HCT116 (cell line): ENCODE results near the gene KCNC4. TPM values are rescaled to one million over a fixed set of nuclear protein-coding genes. Genes with fewer than 3 reads are reported as not detected.

Experiments used
- ATAC-seq: fragments of 200-7000 bp; cut with Tn5 transposase; 2 replicates; pipeline ENCODE4 v1.9.1; 2020; ENCODE audit warnings: mild to moderate bottlenecking, moderate library complexity
- BruUV-seq: library from RNA; stranded (reverse); fragments of 400-500 nt; replicated peaks from 2 replicates; lab custom pipeline; 2021; lab: Mats Ljungman, UMichigan
- CTCF ChIA-PET: fragments of 300-600 bp; sonication (Branson Sonifier 250); formaldehyde crosslinking; loops from one replicate; lab custom pipeline; 2021; ENCODE audit warnings: antibody characterized with exemption; lab: Charles Lee
- POLR2A ChIA-PET: fragments of 300-600, 350-600 bp; sonication (Branson Sonifier 250); formaldehyde crosslinking; loops from one replicate; lab custom pipeline; 2021; ENCODE audit warnings: antibody characterized with exemption; lab: Charles Lee
- RAD21 ChIA-PET, 2 experiments: fragments of 300-600 bp; sonication (Branson Sonifier 250); formaldehyde crosslinking; loops; one replicate each; lab custom pipeline; 2023; ENCODE audit warnings: low total read pairs in 2 of 2; ENCODE audit not compliant: uncharacterized antibody in 2 of 2, unreplicated experiment in 2 of 2, low non-redundant PET in 1 of 2; lab: Charles Lee
- DNase-seq: peaks from one replicate; pipeline ENCODE4 v3.0.0-alpha.2; 2010; ENCODE audit warnings: low read depth, low spot score
- H2AFZ ChIP-seq: fragments of 200-600 bp; shearing (Covaris generic), sonication (generic); 2 replicates; pipeline ENCODE4 v1.6.1; 2017; ENCODE audit warnings: low read depth, mixed run types, mixed read lengths, antibody characterized with exemption, low read length; ENCODE audit not compliant: poor library complexity, severe bottlenecking
- H3K27ac ChIP-seq: 2 replicates; pipeline ENCODE4 v1.5.1; 2012; ENCODE audit warnings: low read depth, low read length
- H3K27me3 ChIP-seq: fragments of 200-600 bp; sonication (generic); 2 replicates; pipeline ENCODE4 v1.6.1; 2016; ENCODE audit warnings: mixed run types, low read length, mixed read lengths; ENCODE audit not compliant: insufficient read depth
- H3K36me3 ChIP-seq, 2 experiments: fragments of 200-500 bp in 1 of 2; fragments of 200-600 bp in 1 of 2; sonication (Bioruptor generic) in 1 of 2; sonication (generic) in 1 of 2; 2 replicates each; pipeline versions ENCODE4 v1.5.1 to v1.6.1; 2014 to 2016; ENCODE audit warnings: low read length in 2 of 2, inconsistent platforms in 1 of 2, mixed read lengths in 1 of 2, mixed run types in 1 of 2; ENCODE audit not compliant: insufficient read depth in 2 of 2, control insufficient read depth in 1 of 2
- H3K4me1 ChIP-seq, 2 experiments: fragments of 200-600 bp in 1 of 2; sonication (generic) in 1 of 2; 2 replicates each; pipeline versions ENCODE4 v1.5.1 to v1.6.1; 2012 to 2017; ENCODE audit warnings: low read length in 2 of 2, inconsistent platforms in 1 of 2, mild to moderate bottlenecking in 1 of 2, mixed read lengths in 1 of 2, mixed run types in 1 of 2, moderate library complexity in 1 of 2; ENCODE audit not compliant: insufficient read depth in 2 of 2, control insufficient read depth in 1 of 2
- H3K4me2 ChIP-seq: fragments of 200-600 bp; sonication (generic); 2 replicates; pipeline ENCODE4 v1.6.1; 2017; ENCODE audit warnings: mixed run types, low read length, mixed read lengths
- H3K4me3 ChIP-seq, 2 experiments: fragments of 200-600 bp in 1 of 2; sonication (generic) in 1 of 2; replicated peaks in 1 of 2; 2 replicates each; pipeline ENCODE4 v1.5.1; 2011 to 2016; ENCODE audit warnings: low read length in 2 of 2, control low read depth in 1 of 2, low read depth in 1 of 2, mild to moderate bottlenecking in 1 of 2, mixed read lengths in 1 of 2, mixed run types in 1 of 2
- H3K79me2 ChIP-seq: fragments of 200-600 bp; sonication (generic); 2 replicates; pipeline ENCODE4 v1.6.1; 2017; ENCODE audit warnings: mild to moderate bottlenecking, mixed run types, low read length, moderate library complexity, mixed read lengths; ENCODE audit not compliant: insufficient read depth
- H3K9ac ChIP-seq: fragments of 200-600 bp; sonication (generic); 2 replicates; pipeline ENCODE4 v1.6.1; 2016; ENCODE audit warnings: low read length, mixed read lengths
- H3K9me2 ChIP-seq: fragments of 200-600 bp; sonication (generic), shearing (Covaris generic); 2 replicates; pipeline ENCODE4 v1.6.1; 2017; ENCODE audit warnings: mixed run types, mild to moderate bottlenecking, moderate library complexity; ENCODE audit not compliant: insufficient read depth
- H3K9me3 ChIP-seq, 2 experiments: fragments of 200-500 bp in 1 of 2; fragments of 200-600 bp in 1 of 2; sonication (Bioruptor generic) in 1 of 2; sonication (generic) in 1 of 2; 2 replicates each; pipeline ENCODE4 v1.6.1; 2014 to 2017; ENCODE audit warnings: low read length in 2 of 2, mixed read lengths in 2 of 2, inconsistent platforms in 1 of 2, low read depth in 1 of 2, mild to moderate bottlenecking in 1 of 2, mixed run types in 1 of 2, moderate library complexity in 1 of 2; ENCODE audit not compliant: control insufficient read depth in 1 of 2, insufficient read depth in 1 of 2
- H4K20me1 ChIP-seq: fragments of 200-600 bp; sonication (generic), shearing (Covaris generic); 2 replicates; pipeline ENCODE4 v1.6.1; 2017; ENCODE audit warnings: mixed run types, mild to moderate bottlenecking, moderate library complexity; ENCODE audit not compliant: insufficient read depth
- CBX3 ChIP-seq: IDR thresholded peaks from 2 replicates; pipeline ENCODE4 v1.6.1; 2012; ENCODE audit warnings: low read depth
- CTCF ChIP-seq, 3 experiments: fragments of 200-600 bp in 1 of 3; sonication (generic) in 1 of 3; IDR thresholded peaks in 2 of 3; conservative IDR thresholded peaks in 1 of 3; 2 replicates each; pipeline ENCODE4 v1.5.1; 2012 to 2017; ENCODE audit warnings: low read depth in 2 of 3, low read length in 2 of 3, antibody characterized with exemption in 1 of 3, borderline replicate concordance in 1 of 3, control low read depth in 1 of 3, mild to moderate bottlenecking in 1 of 3, mixed read lengths in 1 of 3, mixed run types in 1 of 3, moderate library complexity in 1 of 3; ENCODE audit not compliant: insufficient read depth in 1 of 3
- ELF1 ChIP-seq: IDR thresholded peaks from 2 replicates; pipeline ENCODE4 v1.6.1; 2012; ENCODE audit warnings: low read depth, borderline replicate concordance
- EZH2 ChIP-seq: fragments of 200-600 bp; sonication (generic); IDR thresholded peaks from 2 replicates; pipeline ENCODE4 v1.6.1; 2017; ENCODE audit warnings: antibody characterized with exemption, mixed run types
- EZH2phosphoT487 ChIP-seq: fragments of 200-600 bp; IDR thresholded peaks from 2 replicates; pipeline ENCODE4 v1.6.1; 2018; ENCODE audit warnings: antibody characterized with exemption, borderline replicate concordance
- JUND ChIP-seq: IDR thresholded peaks from 2 replicates; pipeline ENCODE4 v1.6.1; 2012
- POLR2A ChIP-seq: IDR thresholded peaks from 2 replicates; pipeline ENCODE4 v1.7.0; 2011; ENCODE audit warnings: borderline replicate concordance; ENCODE audit not compliant: insufficient read depth, insufficient read length; ENCODE audit errors: extremely low read depth
- RAD21 ChIP-seq: IDR thresholded peaks from 2 replicates; pipeline ENCODE4 v1.6.1; 2012; ENCODE audit warnings: low read depth, mild to moderate bottlenecking
- SP1 ChIP-seq: IDR thresholded peaks from 2 replicates; pipeline ENCODE4 v1.6.1; 2012; ENCODE audit warnings: low read depth
- TCF7L2 ChIP-seq: IDR thresholded peaks from 2 replicates; pipeline ENCODE4 v1.7.0; 2011; ENCODE audit warnings: borderline replicate concordance, inconsistent platforms; ENCODE audit not compliant: insufficient read depth, insufficient read length; ENCODE audit errors: extremely low read depth
- YY1 ChIP-seq: IDR thresholded peaks from 2 replicates; pipeline ENCODE4 v1.6.1; 2011; ENCODE audit warnings: low read length, low read depth, moderate library complexity, mild to moderate bottlenecking; ENCODE audit not compliant: insufficient replicate concordance; ENCODE audit errors: extremely low read depth
- ZBTB33 ChIP-seq: IDR thresholded peaks from 2 replicates; pipeline ENCODE4 v1.6.1; 2011; ENCODE audit warnings: mild to moderate bottlenecking, low read length, moderate library complexity; ENCODE audit not compliant: insufficient replicate concordance; ENCODE audit errors: extremely low read depth
- ZNF274 ChIP-seq: fragments of 200-500 bp; sonication (Bioruptor generic); IDR thresholded peaks from 2 replicates; pipeline ENCODE4 v1.6.1; 2014; ENCODE audit warnings: mild to moderate bottlenecking, low read depth, low read length, inconsistent platforms
- intact Hi-C: fragments of 100-400 bp; cut with micrococcal nuclease; formaldehyde crosslinking; loops from 2 replicates; pipeline ENCODE4 v1.10.0; 2022
- total RNA-seq: library from RNA; stranded (reverse); gene quantifications from one replicate; pipeline ENCODE4 v1.2.1, GENCODE V29; 2021; ENCODE audit not compliant: unreplicated experiment

The KCNC4 gene
- total RNA-seq, 1 experiment from 2014 or later, result 13.0 TPM

- ChIA-PET RAD21 (no interaction called here), POLR2A (interaction anchor here (0.7 kb wide), 1 partner anchor 110 kb away, joined by 5 read pairs; the partner anchor contains the start of gene RBM15), CTCF (no interaction called here)
- intact Hi-C loops, result no loop called here
- TF ChIP-seq EZH2 (no peak), ELF1 (no peak), EZH2phosphoT487 (no peak), ZBTB33 (no peak), SP1 (no peak), POLR2A (no peak), CBX3 (no peak), JUND (no peak), TCF7L2 (no peak), ZNF274 (no peak), YY1 (no peak), RAD21 (no peak), CTCF (IDR thresholded peaks at IDR 0.05 in 2 of 3, conservative IDR thresholded peaks at IDR 0.05 in 1 of 3; ENCODE audit: borderline replicate concordance in 1 of 3, insufficient read depth in 1 of 3, low read depth in 2 of 3, low read length in 2 of 3) (no peak)
- Histone ChIP-seq H3K36me3 (peaks cover 0 to 2% of the 10 kb centered on the region in 2 experiments; a peak in 1 of 4 replicates), H3K27ac (no peak overlapping the region), H3K4me2 (no peak overlapping the region), H2AFZ (no peak overlapping the region), H3K79me2 (no peaks in the 10 kb centered on the region), H3K27me3 (no peaks in the 10 kb centered on the region), H3K9ac (no peak overlapping the region), H3K4me1 (peaks cover 0 to 2% of the 10 kb centered on the region in 2 experiments; a peak in 1 of 4 replicates), H3K4me3 (no peak overlapping the region), H3K9me3 (no peaks in the 10 kb centered on the region), H3K9me2 (no peaks in the 10 kb centered on the region), H4K20me1 (no peaks in the 10 kb centered on the region)
- no TSS peak for BruUV-seq
- DNase-seq (no peak), ATAC-seq (no peak)
Measured at GRCh38 chr1:110228869-110229268, 18.8 kb downstream of the KCNC4 start.
